H9 (cell line): ENCODE results near the gene KIFC3. TPM values are rescaled to one million over a fixed set of nuclear protein-coding genes. Genes with fewer than 3 reads are reported as not detected.

Experiments used
- DNase-seq: peaks from one replicate; pipeline ENCODE4 v3.0.0-alpha.2; 2017
- H2AFZ ChIP-seq: one replicate; pipeline ENCODE4 v1.6.1; 2013; ENCODE audit warnings: mild to moderate bottlenecking, low read length, control low read depth, moderate library complexity
- H2AK5ac ChIP-seq: 2 replicates; pipeline ENCODE4 v1.6.1; 2013; ENCODE audit warnings: low read length, control low read depth, mixed read lengths; ENCODE audit not compliant: insufficient read length
- H2BK120ac ChIP-seq: one replicate; pipeline ENCODE4 v1.6.1; 2013; ENCODE audit warnings: low read depth, mild to moderate bottlenecking, low read length, control low read depth, inconsistent platforms; ENCODE audit not compliant: poor library complexity, severe bottlenecking
- H2BK12ac ChIP-seq: 2 replicates; pipeline ENCODE4 v1.6.1; 2013; ENCODE audit warnings: low read length, control low read depth, mixed read lengths, low read depth; ENCODE audit not compliant: insufficient read length
- H2BK15ac ChIP-seq: 2 replicates; pipeline ENCODE4 v1.6.1; 2013; ENCODE audit warnings: low read depth, low read length, control low read depth
- H2BK20ac ChIP-seq: one replicate; pipeline ENCODE4 v1.6.1; 2013; ENCODE audit warnings: low read depth, mild to moderate bottlenecking, low read length, control low read depth, inconsistent platforms; ENCODE audit not compliant: poor library complexity, severe bottlenecking
- H2BK5ac ChIP-seq: 2 replicates; pipeline ENCODE4 v1.6.1; 2013; ENCODE audit warnings: low read length, control low read depth, mixed read lengths; ENCODE audit not compliant: insufficient read length
- H3K14ac ChIP-seq: 2 replicates; pipeline ENCODE4 v1.6.1; 2013; ENCODE audit warnings: low read length, control low read depth; ENCODE audit not compliant: insufficient read depth
- H3K18ac ChIP-seq: 2 replicates; pipeline ENCODE4 v1.6.1; 2013; ENCODE audit warnings: low read depth, mild to moderate bottlenecking, mixed read lengths, low read length, control low read depth; ENCODE audit not compliant: insufficient read length
- H3K23ac ChIP-seq: 2 replicates; pipeline ENCODE4 v1.6.1; 2013; ENCODE audit warnings: low read length, control low read depth, mixed read lengths, low read depth; ENCODE audit not compliant: insufficient read length
- H3K23me2 ChIP-seq: 2 replicates; pipeline ENCODE4 v1.6.1; 2013; ENCODE audit warnings: low read depth, mild to moderate bottlenecking, mixed read lengths, low read length, control low read depth; ENCODE audit not compliant: insufficient read length, poor library complexity, severe bottlenecking
- H3K27ac ChIP-seq: 2 replicates; pipeline ENCODE4 v1.5.1; 2013; ENCODE audit warnings: low read length, control low read depth, mixed read lengths, low read depth; ENCODE audit not compliant: insufficient read length
- H3K27me3 ChIP-seq: 2 replicates; pipeline ENCODE4 v1.6.1; 2013; ENCODE audit warnings: low read length, control low read depth, inconsistent platforms; ENCODE audit not compliant: insufficient read depth
- H3K4ac ChIP-seq: 2 replicates; pipeline ENCODE4 v1.6.1; 2013; ENCODE audit warnings: low read depth, mild to moderate bottlenecking, control low read depth, inconsistent platforms, low read length, moderate library complexity
- H3K4me1 ChIP-seq: 2 replicates; pipeline ENCODE4 v1.6.1; 2013; ENCODE audit warnings: low read length, control low read depth, inconsistent platforms; ENCODE audit not compliant: insufficient read depth
- H3K4me2 ChIP-seq: 2 replicates; pipeline ENCODE4 v1.6.1; 2013; ENCODE audit warnings: low read length, control low read depth, mixed read lengths; ENCODE audit not compliant: insufficient read length, insufficient read depth
- H3K56ac ChIP-seq: 2 replicates; pipeline ENCODE4 v1.6.1; 2013; ENCODE audit warnings: low read depth, mild to moderate bottlenecking, mixed read lengths, low read length, control low read depth; ENCODE audit not compliant: insufficient read length
- H3K79me1 ChIP-seq: 2 replicates; pipeline ENCODE4 v1.6.1; 2013; ENCODE audit warnings: low read depth, mild to moderate bottlenecking, moderate library complexity, low read length, control low read depth, inconsistent platforms; ENCODE audit not compliant: insufficient read depth, poor library complexity, severe bottlenecking
- H3K79me2 ChIP-seq: 2 replicates; pipeline ENCODE4 v1.6.1; 2013; ENCODE audit warnings: low read length, control low read depth, inconsistent platforms; ENCODE audit not compliant: insufficient read depth
- H3K9ac ChIP-seq: 2 replicates; pipeline ENCODE4 v1.6.1; 2013; ENCODE audit warnings: low read length, control low read depth, mixed read lengths; ENCODE audit not compliant: insufficient read length; ENCODE audit errors: extremely low read depth
- H3K9me3 ChIP-seq: one replicate; pipeline ENCODE4 v1.6.1; 2013; ENCODE audit warnings: low read depth, low read length, inconsistent platforms; ENCODE audit not compliant: control insufficient read depth
- H3T11ph ChIP-seq: one replicate; pipeline ENCODE4 v1.6.1; 2013; ENCODE audit warnings: mild to moderate bottlenecking, low read length, control low read depth, inconsistent platforms
- H4K20me1 ChIP-seq: one replicate; pipeline ENCODE4 v1.6.1; 2013; ENCODE audit not compliant: control insufficient read depth, insufficient read length, insufficient read depth
- H4K5ac ChIP-seq: 2 replicates; pipeline ENCODE4 v1.6.1; 2013; ENCODE audit warnings: low read depth, mild to moderate bottlenecking, mixed read lengths, low read length, control low read depth; ENCODE audit not compliant: insufficient read length
- H4K8ac ChIP-seq: replicated peaks from 2 replicates; pipeline ENCODE4 v1.6.1; 2013; ENCODE audit warnings: low read length, control low read depth, mixed read lengths, low read depth; ENCODE audit not compliant: insufficient read length
- H4K91ac ChIP-seq: 2 replicates; pipeline ENCODE4 v1.6.1; 2013; ENCODE audit warnings: low read depth, mild to moderate bottlenecking, moderate library complexity, mixed read lengths, low read length, control low read depth; ENCODE audit not compliant: insufficient read length
- H3K27ac Mint-ChIP-seq, 3 experiments: 2 replicates in 2 of 3; 3 replicates in 1 of 3; pipeline ENCODE4 v1.8.0; 2020 to 2021; ENCODE audit warnings: mixed read lengths in 3 of 3, mild to moderate bottlenecking in 1 of 3, moderate library complexity in 1 of 3
- H3K27me3 Mint-ChIP-seq: 2 replicates; pipeline ENCODE4 v1.8.0; 2021; ENCODE audit warnings: low read depth, mild to moderate bottlenecking, moderate library complexity, mixed read lengths
- H3K36me3 Mint-ChIP-seq, 3 experiments: 2 replicates in 2 of 3; 3 replicates in 1 of 3; pipeline ENCODE4 v1.8.0; 2020 to 2021; ENCODE audit warnings: low read depth in 3 of 3, mixed read lengths in 3 of 3; ENCODE audit not compliant: insufficient read depth in 1 of 3
- H3K4me1 Mint-ChIP-seq, 2 experiments: 2 replicates each; pipeline ENCODE4 v1.8.0; 2020; ENCODE audit warnings: mixed read lengths in 2 of 2
- H3K4me3 Mint-ChIP-seq, 2 experiments: 2 replicates in 1 of 2; 3 replicates in 1 of 2; pipeline ENCODE4 v1.8.0; 2020 to 2021; ENCODE audit warnings: mild to moderate bottlenecking in 2 of 2, mixed read lengths in 2 of 2, moderate library complexity in 1 of 2
- H3K9me3 Mint-ChIP-seq, 2 experiments: 2 replicates in 1 of 2; 3 replicates in 1 of 2; pipeline ENCODE4 v1.8.0; 2020; ENCODE audit warnings: mild to moderate bottlenecking in 2 of 2, mixed read lengths in 2 of 2, moderate library complexity in 1 of 2
- WGBS: extraction: QIAGEN DNeasy Blood & Tissue Kit; methylation state at CpG from one replicate; pipeline ENCODE4 v1.1.7; 2013; ENCODE audit warnings: missing lambda C conversion rate, low lambda C conversion rate, mixed read lengths; ENCODE audit not compliant: insufficient read length; ENCODE audit errors: extremely low coverage; 5-methylcytosine and 5-hydroxymethylcytosine counted together
- total RNA-seq: library from RNA; stranded (reverse); gene quantifications from 2 replicates; pipeline ENCODE4 v1.2.1, GENCODE V29; 2021
- TF ChIP-seq, protein P1 (sequence below): fragments of 200-600 bp; sonication (generic); conservative IDR thresholded peaks from 3 replicates; pipeline ENCODE4 v1.8.0; 2021; ENCODE audit warnings: antibody characterized with exemption, mild to moderate bottlenecking

KIFC3 gene
- total RNA-seq, 1 experiment from 2014 or later, result 5.0 TPM

DNA sequence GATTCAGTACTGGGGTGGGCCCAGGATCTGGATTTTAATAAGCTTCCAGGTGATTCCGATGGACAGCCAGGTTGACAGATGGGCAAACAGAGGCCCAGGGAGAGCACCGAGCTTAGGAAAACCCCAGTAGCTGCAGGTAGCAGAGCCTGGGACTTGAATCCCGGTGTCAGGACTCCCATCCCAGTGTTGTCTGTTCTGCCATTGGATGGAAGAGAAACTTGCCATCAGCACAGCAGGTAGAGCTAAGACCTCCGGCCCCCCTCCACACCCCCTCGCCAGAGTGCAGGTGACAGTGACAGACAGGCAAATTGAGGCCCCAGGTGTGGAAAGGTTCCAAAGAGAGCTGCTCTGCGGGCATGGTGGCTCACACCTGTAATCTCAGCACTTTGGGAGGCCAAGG, 54.3 kb downstream of the KIFC3 start:
- H2AFZ ChIP-seq, result no peak overlapping the region
- H3K79me1 ChIP-seq, result no peaks in the 10 kb centered on the region
- no peak overlapping the region for H3K4me3 Mint-ChIP-seq
- H2AK5ac ChIP-seq, result no peak overlapping the region
- no peak overlapping the region for H3K4ac ChIP-seq
- no peaks in the 10 kb centered on the region for H3K27me3 ChIP-seq
- H3K27me3 Mint-ChIP-seq, result no peaks in the 10 kb centered on the region; the same call in 1 of the 2 replicates
- no peak overlapping the region for H3K18ac ChIP-seq
- DNase-seq, result no peak
- H3K9ac ChIP-seq, result no peak overlapping the region
- no peak overlapping the region for H3K56ac ChIP-seq
- H3K4me1 Mint-ChIP-seq, result no peaks in the 10 kb centered on the region
- no CpG with 5 or more reads among the region's 6 CpGs for WGBS
- no peak overlapping the region for H3K23ac ChIP-seq
- no peak overlapping the region for H3K4me2 ChIP-seq
- H2BK15ac ChIP-seq, result no peak overlapping the region
- H2BK20ac ChIP-seq, result no peak overlapping the region
- TF ChIP-seq, protein P1, sequence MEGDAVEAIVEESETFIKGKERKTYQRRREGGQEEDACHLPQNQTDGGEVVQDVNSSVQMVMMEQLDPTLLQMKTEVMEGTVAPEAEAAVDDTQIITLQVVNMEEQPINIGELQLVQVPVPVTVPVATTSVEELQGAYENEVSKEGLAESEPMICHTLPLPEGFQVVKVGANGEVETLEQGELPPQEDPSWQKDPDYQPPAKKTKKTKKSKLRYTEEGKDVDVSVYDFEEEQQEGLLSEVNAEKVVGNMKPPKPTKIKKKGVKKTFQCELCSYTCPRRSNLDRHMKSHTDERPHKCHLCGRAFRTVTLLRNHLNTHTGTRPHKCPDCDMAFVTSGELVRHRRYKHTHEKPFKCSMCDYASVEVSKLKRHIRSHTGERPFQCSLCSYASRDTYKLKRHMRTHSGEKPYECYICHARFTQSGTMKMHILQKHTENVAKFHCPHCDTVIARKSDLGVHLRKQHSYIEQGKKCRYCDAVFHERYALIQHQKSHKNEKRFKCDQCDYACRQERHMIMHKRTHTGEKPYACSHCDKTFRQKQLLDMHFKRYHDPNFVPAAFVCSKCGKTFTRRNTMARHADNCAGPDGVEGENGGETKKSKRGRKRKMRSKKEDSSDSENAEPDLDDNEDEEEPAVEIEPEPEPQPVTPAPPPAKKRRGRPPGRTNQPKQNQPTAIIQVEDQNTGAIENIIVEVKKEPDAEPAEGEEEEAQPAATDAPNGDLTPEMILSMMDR, result no peak
- no peaks in the 10 kb centered on the region for H3K23me2 ChIP-seq
- H2BK12ac ChIP-seq, result no peak overlapping the region
- no peak overlapping the region for H3T11ph ChIP-seq
- no peaks in the 10 kb centered on the region for H3K4me1 ChIP-seq
- no peak overlapping the region for H4K5ac ChIP-seq
- H3K14ac ChIP-seq, result no peak overlapping the region
- no peak overlapping the region for H4K8ac ChIP-seq
- H2BK120ac ChIP-seq, result no peak overlapping the region
- H4K20me1 ChIP-seq, result no peaks in the 10 kb centered on the region
- H4K91ac ChIP-seq, result no peak overlapping the region
- no peak overlapping the region for H2BK5ac ChIP-seq
- peaks cover 5 to 12% (median 8%) of the 10 kb centered on the region in 3 experiments; a peak in 4 of 7 replicates for H3K36me3 Mint-ChIP-seq
- H3K9me3 Mint-ChIP-seq, result no peaks in the 10 kb centered on the region
- H3K9me3 ChIP-seq, result no peaks in the 10 kb centered on the region
- no peak overlapping the region for H3K27ac ChIP-seq
- no peak overlapping the region for H3K27ac Mint-ChIP-seq
- no peaks in the 10 kb centered on the region for H3K79me2 ChIP-seq
